HG03039 (cell line): ENCODE data around the gene CSTB.

Source experiments
- ATAC-seq: cut with Tn5 transposase; IDR thresholded peaks from one replicate; pipeline ENCODE4 v1.9.1; 2021; ENCODE audit warnings: mild to moderate bottlenecking, moderate library complexity; ENCODE audit not compliant: unreplicated experiment

The CSTB gene

DNA sequence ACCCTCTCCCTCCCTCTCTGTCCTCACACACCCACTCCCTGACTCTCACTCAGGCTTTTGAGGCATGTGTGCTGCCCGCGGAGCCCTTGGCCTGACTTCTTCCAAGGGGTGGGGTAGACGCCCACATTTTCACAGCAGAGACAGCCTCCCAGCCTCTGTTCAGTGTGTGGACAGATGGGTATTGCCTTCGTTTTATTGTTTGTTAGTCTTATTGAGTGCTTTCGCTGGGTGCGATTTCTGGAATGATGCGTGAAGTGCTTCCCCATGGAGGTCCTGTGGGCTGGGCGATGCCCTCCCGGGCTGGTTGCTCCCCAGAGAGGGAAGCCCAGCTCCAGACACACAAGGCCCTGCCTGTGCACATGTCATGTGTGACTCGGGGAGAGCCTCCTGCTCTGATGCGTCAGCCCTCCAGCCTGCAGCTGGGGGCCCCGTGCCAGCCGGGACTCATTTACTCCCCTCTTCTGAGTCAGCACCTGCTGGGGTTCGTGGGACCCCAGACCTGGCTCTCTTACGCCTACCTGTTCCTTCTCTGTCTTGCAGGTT lies 42.5 kb downstream of the CSTB start:
- ATAC-seq: no peak

DNA sequence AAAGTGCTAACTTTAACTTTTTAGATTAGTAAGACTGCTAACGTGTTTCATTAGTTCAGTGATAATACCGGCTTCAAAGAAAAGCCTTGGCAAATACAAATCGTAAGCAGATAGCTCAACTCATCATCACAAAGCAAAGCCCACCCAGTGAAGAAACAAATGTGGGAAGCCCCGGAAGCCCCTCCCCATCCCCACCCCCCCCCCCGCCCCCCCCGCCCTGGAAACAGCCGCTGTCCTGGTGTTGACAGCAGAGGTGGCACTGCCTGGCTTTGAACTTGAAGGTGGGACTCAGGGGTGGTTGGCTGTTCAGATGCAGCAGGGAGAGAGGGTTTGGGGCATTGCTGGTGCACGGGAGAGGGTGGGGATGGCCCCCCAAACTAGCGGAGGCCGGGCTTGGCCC lies 43.0 kb downstream of the CSTB start:
- no peak for ATAC-seq

DNA sequence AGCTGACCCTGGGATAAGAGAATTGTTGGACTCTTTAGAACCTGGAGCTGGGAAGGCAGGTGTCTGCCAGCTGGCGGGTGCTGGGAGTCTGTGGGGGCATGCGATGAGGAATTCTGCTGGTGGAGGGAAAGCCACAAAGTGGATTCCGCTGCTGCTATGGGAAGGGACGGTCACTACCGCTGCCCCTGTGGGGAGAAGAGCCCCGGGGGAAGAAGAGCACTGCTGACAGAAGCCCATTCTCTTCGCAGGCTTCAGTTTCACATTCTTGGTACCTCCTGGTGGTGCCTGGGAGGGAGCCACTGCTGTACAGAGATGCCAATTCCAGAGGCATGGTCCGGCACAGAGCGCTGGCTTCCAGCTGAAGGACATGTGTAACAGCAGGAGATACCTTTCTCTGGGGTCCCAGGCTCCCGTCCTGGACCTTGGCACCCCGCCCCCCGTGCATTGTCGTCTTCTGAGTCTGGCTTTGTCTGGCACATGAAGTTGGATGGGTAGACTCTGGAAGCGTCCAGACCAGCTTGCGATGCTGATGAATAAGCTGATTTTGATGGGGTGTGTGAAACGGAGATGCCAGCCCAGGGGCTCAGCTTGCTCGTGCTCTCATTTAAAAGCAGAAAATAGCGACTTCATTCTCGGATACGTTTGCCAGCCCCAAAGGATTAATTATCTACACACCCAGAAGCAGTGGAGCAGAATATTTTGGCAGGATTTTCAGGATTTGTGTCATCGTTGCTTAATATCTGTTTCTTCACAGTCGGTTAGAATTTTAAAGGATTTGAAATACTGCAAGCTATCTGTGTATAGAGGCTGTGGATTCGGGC lies 44.0 kb downstream of the CSTB start:
- ATAC-seq: no peak

GRCh38 chr21:43731476-43731875 lies 44.6 kb downstream of the CSTB start:
- no peak for ATAC-seq

DNA sequence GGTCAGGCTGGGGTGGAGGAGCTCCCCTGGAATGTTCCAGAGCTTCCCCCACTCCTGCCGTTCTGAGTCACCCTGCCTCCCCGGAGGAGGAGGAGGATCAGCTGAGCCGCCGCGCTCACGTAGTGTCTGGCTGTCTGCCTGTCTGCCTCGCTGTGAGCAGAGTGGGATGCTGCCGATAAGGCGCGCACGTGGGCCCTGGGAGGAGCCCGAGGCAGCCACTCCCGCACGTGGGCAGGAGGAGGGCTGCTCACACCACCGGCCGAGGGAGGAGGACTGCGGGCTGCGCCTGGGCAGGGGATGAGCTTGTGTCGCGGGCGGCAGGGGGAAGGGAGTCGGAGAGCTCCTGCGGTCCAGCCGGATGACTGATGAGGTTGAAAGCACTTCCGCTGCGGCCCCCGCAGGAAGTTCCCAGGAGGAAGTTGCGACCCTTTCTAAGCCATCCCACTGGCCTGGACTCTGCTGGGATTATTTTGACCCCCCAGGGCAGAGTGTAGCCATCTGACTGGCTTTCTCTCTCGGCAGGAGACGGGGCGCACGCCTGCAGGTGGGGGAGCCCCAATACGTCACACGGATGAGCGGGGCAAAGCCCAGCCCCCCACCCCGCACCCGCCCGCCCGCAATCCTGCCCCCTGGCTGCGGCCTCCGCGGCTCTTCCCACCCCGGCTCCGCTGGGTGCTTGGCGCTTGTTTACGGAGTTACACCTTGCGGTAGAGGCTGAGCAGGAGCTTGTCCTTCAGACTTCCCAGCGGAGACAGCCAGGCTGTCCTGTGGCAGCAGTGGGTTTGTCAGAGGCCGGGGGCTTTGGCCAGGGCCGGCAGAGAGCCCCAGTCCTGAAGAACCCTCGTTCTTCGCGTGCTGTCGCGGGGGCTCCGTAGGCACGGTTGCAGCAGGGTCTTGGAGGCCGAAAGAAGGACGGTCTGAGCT lies 47.4 kb downstream of the CSTB start:
- peak; percentile 62 for ATAC-seq

GRCh38 chr21:43728154-43728466 lies 48.0 kb downstream of the CSTB start:
- ATAC-seq: no peak

DNA sequence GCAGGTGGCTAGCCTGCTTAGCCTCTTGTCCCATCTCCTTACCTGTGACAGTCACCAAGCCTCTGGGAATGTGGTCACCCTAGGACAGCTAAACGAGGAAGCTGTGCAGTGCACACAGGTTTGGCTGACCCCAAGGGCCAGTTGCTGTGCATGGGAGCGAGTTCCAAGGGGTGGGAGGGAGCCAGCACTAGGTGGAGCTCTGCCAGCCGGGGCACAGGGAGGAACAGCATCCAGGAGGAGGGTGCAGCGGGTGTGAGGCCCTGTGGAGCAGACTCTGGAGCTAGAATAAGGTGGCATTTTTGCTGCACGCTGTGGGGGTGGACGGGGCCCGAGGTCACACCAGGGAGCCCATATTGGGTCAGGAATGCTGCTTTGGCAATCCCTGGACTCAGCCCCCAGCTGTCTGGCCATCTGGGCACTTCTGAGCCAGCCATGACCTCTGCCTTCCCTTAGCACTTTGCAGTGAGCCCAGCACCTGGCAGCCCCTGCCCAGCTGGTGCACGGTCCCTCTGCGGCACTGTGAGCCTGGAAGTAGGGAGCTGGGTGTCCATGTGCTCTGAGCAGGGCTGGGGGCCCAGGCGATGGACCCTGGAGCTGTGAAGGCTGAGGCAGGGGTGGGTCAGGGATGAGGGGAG lies 48.5 kb downstream of the CSTB start:
- no peak for ATAC-seq

DNA sequence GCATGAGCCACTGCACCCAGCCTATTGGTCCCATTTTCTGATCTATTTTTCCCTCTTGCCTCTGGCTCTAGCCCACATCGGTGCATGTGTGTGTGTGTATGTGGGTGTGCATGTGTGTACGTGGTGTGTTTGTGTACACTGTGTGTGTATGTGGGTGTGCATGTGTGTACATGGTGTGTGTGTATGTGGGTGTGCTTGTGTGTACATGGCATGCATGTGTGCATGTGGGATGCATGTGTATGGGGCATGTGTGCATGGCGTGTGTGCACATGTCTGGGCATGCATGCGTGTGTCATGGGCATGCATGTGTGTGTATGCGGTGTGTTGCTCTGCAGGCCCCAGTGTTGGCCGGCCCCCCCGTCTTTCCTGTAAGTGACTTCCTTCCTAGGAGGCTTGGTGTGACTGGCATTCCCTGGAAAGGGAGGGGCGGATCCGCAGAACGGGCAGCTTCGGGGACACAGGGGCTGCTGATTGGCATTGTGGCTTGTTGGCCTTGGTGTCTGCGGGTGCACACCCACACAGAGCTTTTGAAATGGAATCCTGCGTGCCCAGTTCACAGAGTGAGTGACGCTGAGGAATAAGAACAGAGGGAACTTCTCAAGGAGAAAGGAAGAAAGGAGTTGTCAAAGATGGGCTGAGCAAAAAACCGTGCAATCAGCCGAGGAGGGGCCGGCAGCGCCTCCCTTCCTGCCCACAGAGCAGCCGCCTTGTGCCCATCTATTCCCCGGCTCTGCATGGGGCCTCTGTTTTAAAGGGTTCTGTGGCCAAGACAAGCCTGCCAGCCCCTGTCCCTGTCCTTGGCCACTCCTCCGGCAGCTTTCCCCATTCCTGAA lies 49.2 kb downstream of the CSTB start:
- ATAC-seq: no peak
